ENCODE data around the gene ALG2.

DNA sequence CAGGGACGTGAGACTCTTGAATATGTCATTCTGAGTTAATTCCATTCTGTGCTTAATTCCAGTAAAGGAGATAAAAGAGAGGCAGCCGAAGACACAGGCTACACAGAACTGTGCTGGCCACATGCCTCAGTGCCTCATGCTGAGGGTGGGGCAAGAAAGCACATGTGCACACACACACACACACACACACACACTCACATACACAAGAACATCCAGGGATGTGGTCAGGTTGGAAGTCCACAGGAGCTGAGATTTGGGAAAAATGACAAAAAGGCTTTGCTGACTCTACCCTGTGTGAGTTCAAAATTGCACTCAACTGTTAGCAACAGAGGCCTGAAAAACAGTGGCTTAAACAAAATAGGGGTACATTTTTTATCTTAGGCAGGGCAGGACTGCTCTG lies 40.5 kb downstream of the ALG2 start:
- TF ChIP-seq CTCF (IDR thresholded peaks at IDR 0.05): no peak
- TF ChIP-seq EZH2phosphoT487 (IDR thresholded peaks at IDR 0.05): no peak
